GM21619 (cell line): ENCODE data around the gene PIKFYVE.

ENCODE experiments used
- ATAC-seq: cut with Tn5 transposase; IDR thresholded peaks from one replicate; pipeline ENCODE4 v1.9.1; 2021; ENCODE audit not compliant: unreplicated experiment

Gene PIKFYVE

GRCh38 chr2:208407667-208408066 lies 141.6 kb downstream of the PIKFYVE start:
- ATAC-seq = no peak
